ENCODE measurements around the gene SORCS3.

The SORCS3 gene

GRCh38 chr10:105001269-105001668, 360.2 kb downstream of the SORCS3 start:
- no peak for TF ChIP-seq CTCF (IDR thresholded peaks at IDR 0.05; ENCODE audit: low read depth, low read length, missing control alignments)
- DNase-seq (ENCODE audit: low read depth), result no peak
- no peak overlapping the region for H3K4me3 ChIP-seq (ENCODE audit: low read depth, low read length)

DNA sequence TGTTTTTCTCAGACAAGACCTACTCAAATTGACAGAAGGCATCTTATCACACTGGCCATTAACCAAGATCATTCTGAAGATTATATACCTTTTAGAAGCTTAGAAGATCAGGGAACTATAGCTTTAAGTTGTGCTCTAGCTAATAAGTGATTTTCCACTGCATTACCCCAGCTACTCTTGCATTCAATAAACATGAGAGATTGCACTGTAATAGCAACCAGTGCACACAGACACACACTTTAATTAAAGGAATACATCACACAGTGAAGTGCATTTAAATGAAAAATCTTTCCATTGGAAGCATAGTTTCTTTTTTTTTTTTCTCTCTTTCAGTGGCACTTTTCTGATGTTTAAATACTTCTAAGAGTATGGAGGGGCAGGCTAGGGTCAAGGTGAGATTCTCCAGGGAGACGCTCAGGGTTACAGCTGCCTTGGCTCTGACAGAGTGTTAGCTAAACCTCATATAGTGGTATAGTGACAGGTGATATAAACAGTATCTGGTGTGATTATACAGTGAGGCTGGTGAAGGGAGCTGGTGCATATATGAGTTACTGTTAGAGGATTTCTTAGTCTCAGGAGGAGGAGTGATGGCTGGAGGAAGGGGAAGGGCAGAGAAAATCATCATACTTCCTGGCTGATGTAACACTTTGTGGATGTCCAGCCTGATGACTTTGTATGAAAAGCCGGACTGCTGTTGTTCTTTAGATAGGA, 369.5 kb downstream of the SORCS3 start:
- H3K4me3 ChIP-seq (ENCODE audit: low read depth, low read length), result no peak overlapping the region
- TF ChIP-seq CTCF (IDR thresholded peaks at IDR 0.05; ENCODE audit: low read depth, low read length, missing control alignments), result no peak
- no peak for DNase-seq (ENCODE audit: low read depth)

- no peak overlapping the region for H3K4me3 ChIP-seq (ENCODE audit: low read depth, low read length)
- TF ChIP-seq CTCF (IDR thresholded peaks at IDR 0.05; ENCODE audit: low read depth, low read length, missing control alignments), result no peak
- no peak for DNase-seq (ENCODE audit: low read depth)
These were observed 376.0 kb downstream of the SORCS3 start for GRCh38 chr10:105017116-105017515.

DNA sequence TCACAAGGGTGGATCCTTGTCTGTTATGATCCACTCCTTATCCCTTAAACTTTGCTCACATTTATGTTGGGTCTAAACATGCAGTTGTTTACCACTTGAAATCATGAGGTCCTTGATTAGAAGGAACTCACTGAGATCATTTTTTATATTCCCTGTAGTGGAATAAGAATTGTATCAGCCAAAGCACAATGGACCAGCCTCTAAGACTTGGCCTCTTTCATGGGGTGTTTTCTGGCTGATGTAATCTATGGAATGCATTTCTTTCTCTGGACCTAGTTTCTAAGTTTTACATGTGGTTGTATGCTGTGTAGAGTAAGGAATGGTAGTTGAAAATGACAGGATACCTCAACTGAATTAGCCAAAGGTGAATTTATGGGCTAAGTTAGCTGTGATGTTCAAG, 376.6 kb downstream of the SORCS3 start:
- no peak for TF ChIP-seq CTCF (IDR thresholded peaks at IDR 0.05; ENCODE audit: low read depth, low read length, missing control alignments)
- DNase-seq (ENCODE audit: low read depth), result no peak
- H3K4me3 ChIP-seq (ENCODE audit: low read depth, low read length), result no peak overlapping the region

- DNase-seq (ENCODE audit: low read depth), result no peak
- no peak overlapping the region for H3K4me3 ChIP-seq (ENCODE audit: low read depth, low read length)
- no peak for TF ChIP-seq CTCF (IDR thresholded peaks at IDR 0.05; ENCODE audit: low read depth, low read length, missing control alignments)
These were observed 382.4 kb downstream of the SORCS3 start for GRCh38 chr10:105023211-105024111.

- DNase-seq (ENCODE audit: low read depth), result no peak
- TF ChIP-seq CTCF (IDR thresholded peaks at IDR 0.05; ENCODE audit: low read depth, low read length, missing control alignments), result no peak
- H3K4me3 ChIP-seq (ENCODE audit: low read depth, low read length), result no peak overlapping the region
These were observed 383.1 kb downstream of the SORCS3 start for GRCh38 chr10:105024184-105024583.

All from GM12864 (cell line).